Caki2 (cell line): ENCODE data around the gene AHI1. TPM values are rescaled to one million over a fixed set of nuclear protein-coding genes. Genes with fewer than 3 reads are reported as not detected.
"Not testable (repeated sequence)": the region's sequence is repeated elsewhere in the genome, so short reads cannot be mapped to it uniquely, and the experiment has no call there.

Experiments
- DNase-seq: peaks from one replicate; pipeline ENCODE4 v3.0.0-alpha.2; 2015; ENCODE audit warnings: low read depth
- in situ Hi-C: cut with HindIII; loops from 2 replicates; pipeline ENCODE4 v1.10.0; 2016; ENCODE audit warnings: low sequenced_read_pairs, low pct_unique_long_range_greater_than_20kb, mixed read lengths
- total RNA-seq: library from RNA; depleted of rRNA; stranded (reverse); fragments of >200 nt; shearing (Covaris generic); gene quantifications from 2 replicates; pipeline ENCODE4 v1.2.3, GENCODE V29; 2014; ENCODE audit warnings: low replicate concordance

AHI1 gene
- total RNA-seq, 1 experiment from 2014 or later: 11.7 TPM

- DNase-seq: no peak
- in situ Hi-C loops: no loop called here
Observed at GRCh38 chr6:135418040-135418760, 79.3 kb downstream of the AHI1 start.

- peak; percentile 16 for DNase-seq
- in situ Hi-C loops: no loop called here
Observed at GRCh38 chr6:135412761-135413160, 84.8 kb downstream of the AHI1 start.

DNA sequence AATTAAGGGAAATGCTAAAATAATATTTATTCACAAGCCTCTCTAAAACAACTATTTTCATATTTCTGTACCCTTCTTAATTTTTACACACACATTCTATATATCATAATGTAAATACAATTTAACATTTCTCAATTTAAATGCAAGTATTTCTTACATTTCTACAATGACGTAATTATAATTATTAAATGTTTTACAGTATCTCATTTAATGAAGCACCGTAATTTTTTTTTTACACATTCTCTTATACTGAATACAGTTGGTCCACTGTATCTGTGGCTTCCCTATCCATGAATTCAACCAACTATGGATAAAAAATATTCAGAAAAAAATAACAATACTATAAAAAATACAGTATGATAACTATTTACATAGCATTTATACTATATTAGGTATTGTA, 85.7 kb downstream of the AHI1 start:
- in situ Hi-C loops: no loop called here
- no peak for DNase-seq

DNA sequence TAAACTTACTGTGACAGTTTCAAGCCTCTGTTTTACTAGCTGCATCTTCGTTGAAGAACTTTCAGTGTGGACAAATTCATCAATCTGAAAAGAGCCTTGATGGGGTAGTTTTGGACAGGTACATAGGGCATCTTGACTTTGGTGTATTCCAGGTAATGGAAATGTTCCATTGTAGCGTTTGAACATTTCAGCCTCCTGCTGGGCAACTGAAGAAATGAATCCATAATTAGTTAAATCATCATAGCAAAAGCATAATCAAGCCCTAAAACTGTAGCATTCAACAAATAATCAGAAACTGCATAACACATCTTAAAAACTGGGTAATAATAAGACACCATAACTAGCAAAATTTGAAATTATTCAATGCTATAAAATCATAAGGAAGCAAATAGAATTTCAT, 86.2 kb downstream of the AHI1 start:
- in situ Hi-C loops: no loop called here
- DNase-seq: no peak

DNA sequence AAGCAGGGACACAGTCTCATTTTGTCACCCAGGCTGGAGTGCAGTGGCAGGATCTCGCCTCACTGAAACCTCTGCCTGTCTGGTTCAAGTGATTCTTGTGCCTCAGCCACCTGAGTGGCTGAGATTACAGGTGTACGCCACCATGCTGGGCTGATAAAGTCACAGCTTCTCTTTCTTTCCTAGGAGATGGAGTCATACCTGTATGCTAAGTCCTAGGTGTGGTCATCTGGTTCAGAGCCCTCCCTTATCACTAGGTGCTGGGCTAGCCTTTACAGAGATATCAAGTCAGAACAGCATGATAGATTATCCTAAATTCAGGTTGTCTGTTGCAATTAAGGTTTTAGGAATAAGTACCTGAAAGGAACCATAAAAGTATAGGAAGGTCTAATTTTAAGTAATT, 86.7 kb downstream of the AHI1 start:
- no peak for DNase-seq
- in situ Hi-C loops: no loop called here

DNA sequence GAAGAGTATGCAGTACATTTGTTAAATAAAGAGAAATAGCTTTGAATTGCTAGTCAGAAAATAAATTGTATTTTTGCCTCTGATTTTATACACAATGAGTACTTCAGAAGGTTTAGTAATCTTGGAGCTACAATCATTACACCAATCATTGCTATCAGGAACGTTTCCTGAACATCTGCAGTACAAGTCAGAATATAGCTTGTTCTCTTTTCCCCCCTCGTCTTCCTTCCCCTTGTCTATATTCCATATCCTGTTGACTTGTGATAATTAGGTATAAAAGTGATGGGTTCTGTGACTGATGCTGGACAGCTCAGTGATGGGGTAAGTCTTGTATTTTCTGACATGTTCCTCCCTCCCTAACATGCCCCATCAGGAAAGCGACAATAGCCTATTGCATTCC, 94.0 kb downstream of the AHI1 start:
- in situ Hi-C loops: no loop called here

DNA sequence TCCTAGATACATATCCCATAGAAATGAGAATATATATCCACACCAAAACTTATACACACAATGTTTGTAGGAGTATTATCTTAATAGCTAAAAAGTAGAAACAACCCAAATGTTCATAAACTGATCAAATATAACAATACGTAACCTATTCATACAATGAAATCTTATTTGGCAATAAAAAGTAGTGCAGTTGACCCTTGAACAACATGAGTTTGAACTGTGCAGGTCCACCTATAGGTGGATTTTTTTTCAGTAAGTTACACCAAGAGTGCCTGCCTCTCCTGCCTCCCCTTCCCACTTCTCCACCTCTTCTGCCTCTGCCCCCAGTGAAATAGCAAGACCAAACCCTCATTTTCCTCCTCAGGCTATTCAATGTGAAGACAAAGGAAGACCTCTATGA, 95.2 kb downstream of the AHI1 start:
- in situ Hi-C loops: no loop called here
- no peak for DNase-seq

More for the DNA sequence above, 94.0 kb downstream of the AHI1 start:
- DNase-seq: no peak

- DNase-seq: no peak
- in situ Hi-C loops: no loop called here
Observed at GRCh38 chr6:135397172-135397952, 100.2 kb downstream of the AHI1 start.

- no peak for DNase-seq
- in situ Hi-C loops: no loop called here
Observed at GRCh38 chr6:135395136-135395535, 102.4 kb downstream of the AHI1 start.

GRCh38 chr6:135393289-135393688, 104.3 kb downstream of the AHI1 start:
- in situ Hi-C loops: no loop called here
- no peak for DNase-seq

DNA sequence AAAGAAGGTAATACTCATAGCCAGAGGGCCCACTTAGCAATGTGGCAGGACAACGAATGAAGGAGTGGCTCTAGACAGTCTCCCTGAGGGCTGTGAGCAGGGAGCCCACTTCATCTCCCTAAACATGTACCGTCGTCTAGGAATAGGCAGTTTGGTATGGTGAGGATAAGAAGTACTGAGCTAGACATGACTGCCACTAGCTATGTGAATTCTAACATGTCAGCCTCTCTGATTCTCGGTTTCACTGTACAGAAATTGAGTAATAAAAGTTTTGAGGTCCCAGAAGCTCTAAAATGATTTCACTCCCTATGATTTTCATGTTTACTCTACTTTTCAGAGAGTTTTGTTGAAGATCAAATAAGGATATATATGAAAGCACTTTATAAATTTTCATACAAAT, 107.1 kb downstream of the AHI1 start:
- DNase-seq: no peak
- in situ Hi-C loops: no loop called here

GRCh38 chr6:135385299-135385698, 112.2 kb downstream of the AHI1 start:
- in situ Hi-C loops: no loop called here
- DNase-seq: no peak

- in situ Hi-C loops: no loop called here
- no peak for DNase-seq
Observed at GRCh38 chr6:135383766-135384165, 113.8 kb downstream of the AHI1 start.

- in situ Hi-C loops: no loop called here
- DNase-seq: no peak
Observed at GRCh38 chr6:135383301-135383700, 114.2 kb downstream of the AHI1 start.

GRCh38 chr6:135382182-135382628, 115.3 kb downstream of the AHI1 start:
- in situ Hi-C loops: no loop called here
- DNase-seq: no peak

DNA sequence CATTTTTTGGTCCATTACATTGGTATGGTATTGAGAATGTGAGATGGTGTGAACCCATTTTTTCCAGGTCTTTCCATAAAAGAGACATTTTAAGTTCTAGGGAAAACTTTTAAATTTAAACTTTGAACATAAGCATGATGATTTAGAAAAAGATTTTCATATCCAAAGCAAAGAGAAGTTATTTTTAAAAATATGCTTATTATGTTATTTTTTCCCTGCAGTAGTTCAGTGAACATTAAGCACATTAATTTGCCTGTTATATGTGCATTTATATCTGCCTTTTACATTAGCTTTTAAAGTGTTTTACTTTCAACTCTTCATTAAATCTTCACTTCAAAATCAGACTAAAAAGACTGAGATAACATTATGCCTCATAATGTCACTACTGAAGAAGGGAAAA, 116.7 kb downstream of the AHI1 start:
- no peak for DNase-seq
- in situ Hi-C loops: no loop called here

DNA sequence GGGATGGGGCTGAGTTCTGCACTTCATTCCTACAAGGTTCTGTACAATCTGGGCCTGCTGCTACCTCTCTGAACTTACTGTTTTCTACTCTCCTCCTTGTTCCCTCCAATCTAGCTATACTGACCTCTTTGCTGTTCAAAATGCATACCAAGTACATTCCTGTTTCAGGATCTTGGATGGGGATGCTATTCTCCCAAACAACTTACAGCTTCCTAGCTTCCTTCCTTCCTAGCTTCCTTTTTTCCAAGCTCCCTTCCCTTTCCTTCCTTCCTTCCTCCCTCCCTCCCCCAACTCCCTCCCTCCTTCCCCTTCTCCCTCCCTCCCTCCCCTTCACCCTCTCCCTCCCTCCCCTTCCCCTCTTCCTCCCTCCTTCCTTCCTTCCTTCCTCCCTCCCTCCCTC, 117.9 kb downstream of the AHI1 start:
- in situ Hi-C loops: no loop called here
- no peak for DNase-seq

DNA sequence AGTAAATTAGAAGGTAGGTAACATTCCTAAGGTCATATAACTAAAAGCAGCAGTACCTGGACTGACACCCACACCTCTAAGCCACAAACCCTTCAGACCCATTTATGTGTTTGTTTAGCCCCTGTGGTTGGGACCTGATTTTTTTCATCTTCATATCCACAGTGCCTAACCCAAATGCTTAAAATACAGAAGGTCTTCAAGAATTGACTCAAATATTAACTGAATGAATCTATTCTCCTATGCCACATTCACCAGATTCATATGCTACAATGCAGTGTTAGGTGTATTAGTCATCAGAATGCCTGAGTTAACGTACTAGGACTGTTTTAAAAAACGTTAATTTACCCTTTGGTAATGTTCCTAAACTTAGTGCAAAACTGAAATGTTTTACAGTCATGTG, 124.8 kb downstream of the AHI1 start:
- no peak for DNase-seq

GRCh38 chr6:135363622-135364021, 133.9 kb downstream of the AHI1 start:
- in situ Hi-C loops, DNase-seq: not testable (repeated sequence)

More for the DNA sequence above, 124.8 kb downstream of the AHI1 start:
- in situ Hi-C loops: no loop called here

DNA sequence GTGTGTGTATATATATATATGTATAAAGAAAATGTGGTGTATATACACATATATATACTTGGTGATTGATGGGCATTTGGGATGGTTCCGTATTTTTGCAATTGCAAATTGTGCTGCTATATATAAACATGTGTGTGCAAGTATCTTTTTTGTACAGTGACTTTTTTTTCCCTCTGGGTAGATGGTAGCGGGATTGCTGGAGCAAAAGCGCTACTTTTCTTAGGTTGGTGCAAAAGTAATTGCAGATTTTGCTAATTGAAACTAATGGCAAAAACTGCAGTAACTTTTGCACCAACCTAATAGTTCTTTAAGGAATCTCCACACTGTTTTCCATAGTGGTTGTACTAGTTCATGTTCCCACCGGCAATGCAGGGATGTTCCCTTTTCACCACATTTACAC, 135.4 kb downstream of the AHI1 start:
- no peak for DNase-seq
- in situ Hi-C loops: no loop called here
